ENCODE results near the gene CFAP119. TPM values are rescaled to one million over a fixed set of nuclear protein-coding genes. Genes with fewer than 3 reads are reported as not detected.
"Not testable (repeated sequence)": the region's sequence is repeated elsewhere in the genome, so short reads cannot be mapped to it uniquely, and the experiment has no call there.

CFAP119 gene
- total and polyA plus RNA-seq, 2 of the 8 experiments (the other 6 are each of a cell fraction or from before 2014, with no cell fraction given) = 5.6 to 6.0 TPM

- TF ChIP-seq, protein P1, sequence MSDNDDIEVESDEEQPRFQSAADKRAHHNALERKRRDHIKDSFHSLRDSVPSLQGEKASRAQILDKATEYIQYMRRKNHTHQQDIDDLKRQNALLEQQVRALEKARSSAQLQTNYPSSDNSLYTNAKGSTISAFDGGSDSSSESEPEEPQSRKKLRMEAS (IDR thresholded peaks at IDR 0.05) = no peak; the same call in 1 of the 2 replicates
- no peak for TF ChIP-seq BRCA1 (IDR thresholded peaks at IDR 0.05; ENCODE audit: low read depth, low read length)
- peak; percentile 93 for TF ChIP-seq PHF8 (conservative IDR thresholded peaks at IDR 0.05; ENCODE audit: low read depth, low read length)
- peak; percentile 70; the same call in 1 of the 2 replicates for TF ChIP-seq POLR2AphosphoS5 (IDR thresholded peaks at IDR 0.05; ENCODE audit: low read depth, low read length)
These were observed at the start of gene CFAP119, which contains the start of gene RNF40 (continued) for GRCh38 chr16:30761928-30762902.

GRCh38 chr16:30809675-30810074, 47.8 kb upstream of the CFAP119 start:
- H3K27ac ChIP-seq (ENCODE audit: low read depth, low read length) = not testable (repeated sequence)

More at GRCh38 chr16:30809675-30810074, 47.8 kb upstream of the CFAP119 start:
- H3K4ac ChIP-seq (replicated peaks; ENCODE audit: insufficient read length, low read depth, low read length); H3K14ac ChIP-seq (ENCODE audit: insufficient read length); DNase-seq (ENCODE audit: low read depth in 1 of 2, low spot score in 2 of 2); H2BK20ac ChIP-seq (ENCODE audit: low read length); H3K23ac ChIP-seq (ENCODE audit: insufficient read length); H3K23me2 ChIP-seq (ENCODE audit: low read depth, low read length); H3K4me1 ChIP-seq (replicated peaks in 1 of 4; ENCODE audit: control insufficient read depth in 3 of 4, insufficient read depth in 4 of 4, low read length in 3 of 4); H2BK5ac ChIP-seq (ENCODE audit: low read depth, low read length); H2AFZ ChIP-seq (ENCODE audit: low read length); H3K4me3 ChIP-seq (ENCODE audit: extremely low read depth in 1 of 4, insufficient read depth in 2 of 4, low read depth in 3 of 4, low read length in 4 of 4); H2BK15ac ChIP-seq (ENCODE audit: low read length); H4K20me1 ChIP-seq (replicated peaks in 1 of 2; ENCODE audit: control insufficient read depth in 1 of 2, insufficient read depth in 2 of 2, low read length in 2 of 2); H3K79me1 ChIP-seq (ENCODE audit: low read depth, low read length); FAIRE-seq; H3K56ac ChIP-seq (replicated peaks; ENCODE audit: insufficient read length, low read depth, low read length); POLR2A ChIA-PET (ENCODE audit: partially characterized antibody); H2AK5ac ChIP-seq (ENCODE audit: low read depth, low read length); H3K36me3 ChIP-seq (ENCODE audit: control insufficient read depth in 2 of 4, insufficient read depth in 4 of 4, low read length in 3 of 4); H4K5ac ChIP-seq (ENCODE audit: insufficient read length, low read depth, low read length); H3K79me2 ChIP-seq (ENCODE audit: control insufficient read depth in 1 of 2, insufficient read depth in 2 of 2, low read length in 2 of 2); H4K8ac ChIP-seq (ENCODE audit: extremely low read depth, insufficient read depth, low read length); H3K9ac ChIP-seq (replicated peaks in 1 of 4; ENCODE audit: extremely low read depth in 1 of 4, low read depth in 3 of 4, low read length in 3 of 4); H3K9me3 ChIP-seq (ENCODE audit: insufficient read depth in 2 of 2, low read depth in 1 of 2, low read length in 1 of 2); H2BK120ac ChIP-seq (replicated peaks; ENCODE audit: low read depth, low read length); H3K18ac ChIP-seq (ENCODE audit: extremely low read depth, low read length); H2BK12ac ChIP-seq (ENCODE audit: low read depth, low read length); H3K4me2 ChIP-seq (ENCODE audit: insufficient read depth in 1 of 2, low read depth in 2 of 2, low read length in 2 of 2); H4K91ac ChIP-seq (replicated peaks; ENCODE audit: insufficient read length, low read length): not testable (repeated sequence)
- H3K27me3 ChIP-seq (replicated peaks in 1 of 4; ENCODE audit: control insufficient read depth in 3 of 4, extremely low read depth in 1 of 4, insufficient read depth in 3 of 4, low read length in 3 of 4) = peaks cover 0 to 19% (median 10%) of the 10 kb centered on the region in 4 experiments; a peak in 6 of 7 replicates
- CTCF ChIA-PET (ENCODE audit: partially characterized antibody) = interaction anchor here (0.7 to 1.2 kb wide), 2 partner anchors 12 to 25 kb away, joined by 3 read pairs; no protein-coding TSS in a partner anchor
- WGBS, 2 experiments (ENCODE audit: extremely low coverage in 1 of 2, insufficient coverage in 1 of 2, insufficient read length in 1 of 2, insufficient replicate concordance in 2 of 2, low coverage in 1 of 2, low lambda C conversion rate in 2 of 2, missing lambda C conversion rate in 1 of 2) = 80% methylated on average over 5 of the region's 5 CpGs; no CpG with 5 or more reads in 1 of the 2 experiments

All from H1 (cell line).